ENCODE results near the gene KCNJ11. TPM values are rescaled to one million over a fixed set of nuclear protein-coding genes. Genes with fewer than 3 reads are reported as not detected.

The KCNJ11 gene
- total RNA-seq, 1 donor from 2014 or later = 1.2 TPM

DNA sequence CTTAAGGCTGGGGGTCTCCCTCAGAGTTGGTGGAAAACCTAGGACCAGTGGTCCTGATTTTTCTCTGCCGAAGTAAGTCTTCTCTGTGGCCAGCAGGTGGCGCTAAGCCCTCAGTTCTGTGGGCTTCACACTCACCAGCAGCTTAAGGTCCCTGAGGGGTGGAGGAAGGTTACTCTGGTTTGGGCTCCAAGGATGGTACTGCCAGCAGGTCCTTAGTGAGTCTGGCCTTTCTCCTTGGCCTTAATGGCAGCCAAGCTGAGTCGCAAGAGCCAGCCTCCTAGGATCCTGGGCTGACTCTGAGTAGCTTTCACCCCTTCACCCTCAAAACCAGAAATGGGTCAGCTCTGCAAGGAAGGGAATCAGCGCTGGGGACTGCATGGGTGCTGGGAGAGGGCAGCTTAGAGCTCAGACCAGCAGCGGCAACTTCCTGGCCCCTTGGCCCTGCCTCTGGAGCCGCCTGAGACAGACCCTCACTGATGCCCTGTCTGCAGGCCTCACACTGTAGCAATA is 4.4 kb downstream of the KCNJ11 start:
- TF ChIP-seq, protein P1, sequence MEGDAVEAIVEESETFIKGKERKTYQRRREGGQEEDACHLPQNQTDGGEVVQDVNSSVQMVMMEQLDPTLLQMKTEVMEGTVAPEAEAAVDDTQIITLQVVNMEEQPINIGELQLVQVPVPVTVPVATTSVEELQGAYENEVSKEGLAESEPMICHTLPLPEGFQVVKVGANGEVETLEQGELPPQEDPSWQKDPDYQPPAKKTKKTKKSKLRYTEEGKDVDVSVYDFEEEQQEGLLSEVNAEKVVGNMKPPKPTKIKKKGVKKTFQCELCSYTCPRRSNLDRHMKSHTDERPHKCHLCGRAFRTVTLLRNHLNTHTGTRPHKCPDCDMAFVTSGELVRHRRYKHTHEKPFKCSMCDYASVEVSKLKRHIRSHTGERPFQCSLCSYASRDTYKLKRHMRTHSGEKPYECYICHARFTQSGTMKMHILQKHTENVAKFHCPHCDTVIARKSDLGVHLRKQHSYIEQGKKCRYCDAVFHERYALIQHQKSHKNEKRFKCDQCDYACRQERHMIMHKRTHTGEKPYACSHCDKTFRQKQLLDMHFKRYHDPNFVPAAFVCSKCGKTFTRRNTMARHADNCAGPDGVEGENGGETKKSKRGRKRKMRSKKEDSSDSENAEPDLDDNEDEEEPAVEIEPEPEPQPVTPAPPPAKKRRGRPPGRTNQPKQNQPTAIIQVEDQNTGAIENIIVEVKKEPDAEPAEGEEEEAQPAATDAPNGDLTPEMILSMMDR (IDR thresholded peaks at IDR 0.05; ENCODE audit: partially characterized antibody, unreplicated experiment) = peak; percentile 95
- peak; percentile 88 for DNase-seq
- no peak overlapping the region for H3K4me3 Mint-ChIP-seq (ENCODE audit: unreplicated experiment)

DNA sequence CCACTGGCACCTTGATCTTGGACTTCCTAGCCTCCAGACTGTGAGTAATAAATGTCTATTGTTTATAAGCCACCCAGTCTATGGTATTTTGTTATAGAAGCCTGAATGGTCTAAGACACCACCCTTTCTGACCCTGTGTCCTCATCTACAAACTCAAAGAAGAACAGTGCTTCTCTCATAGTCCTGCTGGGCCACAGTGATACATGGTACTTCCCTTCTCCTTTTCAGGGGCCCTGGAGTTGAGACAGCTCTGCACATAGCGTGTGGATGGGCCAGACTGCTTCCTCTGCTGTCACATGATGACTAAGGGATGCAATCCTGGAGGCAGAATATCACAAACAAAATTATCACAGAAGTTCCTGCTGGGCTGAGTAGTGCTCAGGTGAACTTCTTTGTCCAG is 5.0 kb downstream of the KCNJ11 start:
- Mint-ChIP-seq H3K4me3 (ENCODE audit: unreplicated experiment) (no peak overlapping the region), H3K36me3 (ENCODE audit: unreplicated experiment) (peaks cover 3% of the 10 kb centered on the region), H3K27me3 (ENCODE audit: unreplicated experiment) (peaks cover 7% of the 10 kb centered on the region), H3K4me1 (ENCODE audit: low read depth, unreplicated experiment) (peaks cover 4% of the 10 kb centered on the region), H3K9me3 (ENCODE audit: unreplicated experiment) (peaks cover 5% of the 10 kb centered on the region), H3K27ac (ENCODE audit: unreplicated experiment) (no peak overlapping the region)
- DNase-seq = no peak
- TF ChIP-seq, protein P1 (IDR thresholded peaks at IDR 0.05; ENCODE audit: partially characterized antibody, unreplicated experiment) = no peak

More for the DNA sequence above, 4.4 kb downstream of the KCNJ11 start:
- Mint-ChIP-seq H3K4me1 (ENCODE audit: low read depth, unreplicated experiment) (peaks cover 4% of the 10 kb centered on the region), H3K36me3 (ENCODE audit: unreplicated experiment) (no peaks in the 10 kb centered on the region), H3K27ac (ENCODE audit: unreplicated experiment) (no peak overlapping the region), H3K27me3 (ENCODE audit: unreplicated experiment) (peaks cover 7% of the 10 kb centered on the region), H3K9me3 (ENCODE audit: unreplicated experiment) (peaks cover 4% of the 10 kb centered on the region)

- no peak overlapping the region for H3K27ac Mint-ChIP-seq (ENCODE audit: unreplicated experiment)
- peaks cover 6% of the 10 kb centered on the region for H3K36me3 Mint-ChIP-seq (ENCODE audit: unreplicated experiment)
- DNase-seq = no peak
- peaks cover 6% of the 10 kb centered on the region for H3K27me3 Mint-ChIP-seq (ENCODE audit: unreplicated experiment)
- peaks cover 4% of the 10 kb centered on the region for H3K4me1 Mint-ChIP-seq (ENCODE audit: low read depth, unreplicated experiment)
- TF ChIP-seq, protein P1 (IDR thresholded peaks at IDR 0.05; ENCODE audit: partially characterized antibody, unreplicated experiment) = no peak
- peaks cover 5% of the 10 kb centered on the region for H3K9me3 Mint-ChIP-seq (ENCODE audit: unreplicated experiment)
- no peak overlapping the region for H3K4me3 Mint-ChIP-seq (ENCODE audit: unreplicated experiment)
Measured at GRCh38 chr11:17382046-17382728, 6.3 kb downstream of the KCNJ11 start.

DNA sequence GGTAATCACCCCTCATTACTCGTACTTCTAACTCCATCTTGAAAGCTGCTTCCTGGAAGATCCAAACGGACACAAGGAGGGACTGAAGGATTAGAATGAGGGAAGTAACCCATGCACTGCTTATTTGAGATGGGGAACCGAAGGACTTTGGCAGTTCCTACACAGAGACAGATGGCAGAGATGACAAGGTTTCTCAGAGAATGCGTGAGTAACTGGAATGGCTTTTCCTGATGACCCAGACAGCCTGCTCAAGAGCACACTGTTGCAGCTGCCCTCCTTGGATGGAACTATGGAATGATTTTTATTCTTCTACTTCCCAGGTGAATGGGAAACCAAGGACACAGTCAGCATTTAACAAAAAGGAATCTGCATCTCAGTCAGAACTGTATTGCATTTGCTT is 7.3 kb downstream of the KCNJ11 start:
- peaks cover 4% of the 10 kb centered on the region for H3K4me1 Mint-ChIP-seq (ENCODE audit: low read depth, unreplicated experiment)
- no peak overlapping the region for H3K27ac Mint-ChIP-seq (ENCODE audit: unreplicated experiment)
- H3K4me3 Mint-ChIP-seq (ENCODE audit: unreplicated experiment) = no peak overlapping the region
- peaks cover 6% of the 10 kb centered on the region for H3K36me3 Mint-ChIP-seq (ENCODE audit: unreplicated experiment)
- DNase-seq = no peak
- TF ChIP-seq, protein P1 (IDR thresholded peaks at IDR 0.05; ENCODE audit: partially characterized antibody, unreplicated experiment) = no peak
- peaks cover 5% of the 10 kb centered on the region for H3K9me3 Mint-ChIP-seq (ENCODE audit: unreplicated experiment)
- peaks cover 6% of the 10 kb centered on the region for H3K27me3 Mint-ChIP-seq (ENCODE audit: unreplicated experiment)

Measured in glutamatergic neuron (in vitro differentiated cells).